Activated CD8-positive, alpha-beta memory T cell treated with anti-CD3 and anti-CD28 coated beads, Interleukin-2, amount 10 ng/mL, durations not matched to agents 7 days and 5 days (primary cell): ENCODE data around the gene CXXC1. TPM values are rescaled to one million over a fixed set of nuclear protein-coding genes. Genes with fewer than 3 reads are reported as not detected.

Experiments
- ATAC-seq: fragments of 150-1000 bp; cut with Tn5 transposase; one replicate; pipeline ENCODE4 v1.10.0; 2021; ENCODE audit warnings: moderate library complexity
- CTCF ChIA-PET: fragments of 350-600 bp; sonication (Branson Sonifier 250); formaldehyde crosslinking; loops from one replicate; lab custom pipeline; 2021; ENCODE audit warnings: antibody characterized with exemption; lab: Charles Lee
- DNase-seq: peaks from one replicate; pipeline ENCODE4 v3.0.0-alpha.2; 2020
- H3K27ac Mint-ChIP-seq: one replicate; pipeline ENCODE4 v1.8.0; 2021; ENCODE audit warnings: mild to moderate bottlenecking, mixed read lengths
- H3K27me3 Mint-ChIP-seq: one replicate; pipeline ENCODE4 v1.8.0; 2021; ENCODE audit warnings: mixed read lengths
- H3K36me3 Mint-ChIP-seq: one replicate; pipeline ENCODE4 v1.8.0; 2021; ENCODE audit warnings: mild to moderate bottlenecking, mixed read lengths
- H3K4me1 Mint-ChIP-seq: one replicate; pipeline ENCODE4 v1.8.0; 2021; ENCODE audit warnings: mixed read lengths
- H3K4me3 Mint-ChIP-seq: one replicate; pipeline ENCODE4 v1.8.0; 2021; ENCODE audit warnings: mild to moderate bottlenecking, moderate library complexity, mixed read lengths
- H3K9me3 Mint-ChIP-seq: one replicate; pipeline ENCODE4 v1.8.0; 2022; ENCODE audit warnings: low read depth, mixed read lengths
- total RNA-seq, 2 experiments: library from RNA; stranded (reverse); gene quantifications; one replicate each; pipeline ENCODE4 v1.2.3, GENCODE V29; 2021

The CXXC1 gene
- total RNA-seq, 2 experiments from 2014 or later = 128 to 150 TPM

DNA sequence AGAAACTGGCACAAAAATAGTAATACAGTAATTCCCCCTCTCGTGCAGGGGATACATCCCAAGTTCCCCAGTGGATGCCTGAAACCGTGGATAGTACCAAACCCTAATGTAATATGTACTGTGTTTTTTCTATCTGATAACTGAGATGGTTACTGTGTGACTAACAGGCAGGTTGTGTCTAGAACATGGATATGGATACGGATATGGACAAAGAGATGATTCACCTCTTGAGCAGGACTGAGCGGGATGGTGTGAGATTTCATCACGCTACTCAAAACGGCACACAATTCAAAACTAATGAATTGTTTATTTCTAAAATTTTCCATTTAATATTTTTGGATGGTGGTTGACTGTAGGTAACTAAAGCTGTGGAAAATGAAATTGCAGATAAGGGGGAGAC lies 9.6 kb downstream of the CXXC1 start:
- Mint-ChIP-seq H3K4me1 (peaks cover 29% of the 10 kb centered on the region), H3K27ac (no peak overlapping the region), H3K36me3 (peaks cover 61% of the 10 kb centered on the region), H3K4me3 (no peak overlapping the region), H3K9me3 (no peaks in the 10 kb centered on the region), H3K27me3 (no peaks in the 10 kb centered on the region)
- CTCF ChIA-PET = interaction anchor here (2.1 kb wide), 1 partner anchor 9 kb away, joined by 12 read pairs; no protein-coding TSS in a partner anchor
- DNase-seq = no peak
- no peak for ATAC-seq

DNA sequence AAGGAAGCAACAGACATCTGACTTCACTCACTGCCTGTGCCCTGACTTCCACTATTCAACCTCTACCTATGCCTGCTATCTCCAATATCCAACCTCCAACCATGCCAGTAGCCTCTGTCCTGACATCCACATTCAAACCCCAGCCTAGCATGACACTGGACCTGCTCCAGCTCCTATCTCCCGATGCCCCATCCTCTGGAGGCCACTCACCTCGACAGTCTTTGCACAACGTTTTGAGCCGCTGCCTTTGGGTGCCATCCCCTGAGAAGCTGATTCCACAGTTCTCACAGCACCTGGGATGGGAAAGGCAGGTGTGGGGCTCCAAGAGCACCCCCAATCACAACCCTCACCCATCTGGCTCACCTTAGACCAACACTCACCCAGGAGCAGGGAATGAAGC lies 11.0 kb downstream of the CXXC1 start:
- H3K4me3 Mint-ChIP-seq = no peak overlapping the region
- H3K9me3 Mint-ChIP-seq = no peaks in the 10 kb centered on the region
- DNase-seq (no peak), ATAC-seq (no peak)
- peaks cover 63% of the 10 kb centered on the region for H3K36me3 Mint-ChIP-seq
- H3K27me3 Mint-ChIP-seq = no peaks in the 10 kb centered on the region
- CTCF ChIA-PET = interaction anchor here (0.6 kb wide), 1 partner anchor 8 kb away, joined by 3 read pairs; no protein-coding TSS in a partner anchor
- H3K4me1 Mint-ChIP-seq = peaks cover 20% of the 10 kb centered on the region
- H3K27ac Mint-ChIP-seq = no peak overlapping the region

DNA sequence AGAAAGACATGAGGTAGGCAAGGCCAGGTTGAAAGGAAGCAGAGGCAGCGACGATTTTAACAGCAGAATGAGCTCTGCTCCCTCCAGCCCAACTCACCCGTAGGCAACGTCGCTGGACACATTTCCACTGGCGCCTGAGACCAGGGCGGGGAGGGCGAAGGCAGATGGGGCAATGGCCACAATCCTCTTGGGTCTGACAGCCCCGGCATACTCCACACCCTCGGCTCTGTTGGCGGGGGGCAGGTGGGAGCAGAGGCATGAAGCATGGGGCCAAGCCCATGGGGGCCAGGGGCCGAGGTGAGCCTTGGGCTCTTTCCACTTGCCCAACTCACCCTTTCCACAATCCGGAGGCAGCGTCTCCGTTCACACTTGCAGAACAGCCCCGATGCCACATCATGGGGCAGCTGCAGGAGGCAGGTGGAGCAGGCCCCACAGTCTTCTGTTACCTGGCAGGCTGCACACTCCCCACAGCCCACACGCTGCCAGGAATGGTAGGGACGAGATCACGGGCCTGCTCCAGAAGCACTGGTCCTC lies 11.9 kb downstream of the CXXC1 start:
- CTCF ChIA-PET = no interaction called here
- Mint-ChIP-seq H3K27me3 (no peaks in the 10 kb centered on the region), H3K27ac (no peak overlapping the region), H3K4me3 (no peak overlapping the region), H3K36me3 (peaks cover 59% of the 10 kb centered on the region), H3K4me1 (peaks cover 20% of the 10 kb centered on the region), H3K9me3 (no peaks in the 10 kb centered on the region)
- DNase-seq (no peak), ATAC-seq (no peak)

DNA sequence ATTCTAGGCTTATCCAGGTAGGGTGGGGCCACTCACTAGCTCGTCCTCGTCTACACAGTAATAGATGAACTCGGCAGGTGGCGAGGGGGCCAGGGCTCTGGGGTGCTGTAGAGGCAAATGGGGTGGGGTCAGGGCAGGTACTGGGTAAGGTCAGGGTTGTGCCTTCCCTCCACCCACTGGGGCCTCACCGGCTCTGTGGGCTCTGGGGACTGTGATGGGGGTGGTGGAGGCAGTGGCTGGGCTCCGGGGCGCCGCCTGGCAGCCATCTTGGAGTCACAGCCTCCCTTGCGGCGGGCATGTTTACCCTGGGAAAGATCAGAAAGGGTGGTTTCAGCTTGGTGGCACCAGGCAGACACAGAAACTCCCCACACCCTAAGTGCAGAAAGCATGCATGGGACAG lies 12.6 kb downstream of the CXXC1 start:
- CTCF ChIA-PET = no interaction called here
- DNase-seq (no peak), ATAC-seq (no peak)
- peaks cover 59% of the 10 kb centered on the region for H3K36me3 Mint-ChIP-seq
- no peak overlapping the region for H3K4me3 Mint-ChIP-seq
- H3K27me3 Mint-ChIP-seq = no peaks in the 10 kb centered on the region
- no peak overlapping the region for H3K27ac Mint-ChIP-seq
- H3K9me3 Mint-ChIP-seq = no peaks in the 10 kb centered on the region
- H3K4me1 Mint-ChIP-seq = peaks cover 14% of the 10 kb centered on the region

DNA sequence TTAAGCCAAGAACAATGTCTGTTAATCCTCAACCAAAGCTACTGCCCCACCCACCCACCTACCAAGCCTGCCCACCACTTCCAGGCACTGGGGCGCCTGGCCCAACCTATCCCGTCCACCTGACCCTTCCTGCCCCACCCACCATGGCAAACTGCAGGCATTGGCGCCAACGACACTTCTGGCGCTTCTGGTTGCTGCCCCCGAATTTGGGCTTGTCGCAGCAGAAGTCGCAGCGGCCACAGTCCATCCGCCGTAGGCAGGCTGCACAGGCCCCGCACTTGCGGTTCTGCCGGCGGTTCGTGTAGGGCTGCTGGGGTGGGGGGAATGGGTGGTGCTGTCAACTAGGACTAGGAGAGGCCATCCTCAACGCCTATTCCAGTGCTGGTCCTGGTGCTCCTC lies 13.4 kb downstream of the CXXC1 start:
- Mint-ChIP-seq H3K4me1 (peaks cover 9% of the 10 kb centered on the region), H3K9me3 (no peaks in the 10 kb centered on the region), H3K27me3 (no peaks in the 10 kb centered on the region), H3K36me3 (peaks cover 62% of the 10 kb centered on the region), H3K27ac (no peak overlapping the region), H3K4me3 (no peak overlapping the region)
- ATAC-seq (no peak), DNase-seq (no peak)
- CTCF ChIA-PET = no interaction called here

DNA sequence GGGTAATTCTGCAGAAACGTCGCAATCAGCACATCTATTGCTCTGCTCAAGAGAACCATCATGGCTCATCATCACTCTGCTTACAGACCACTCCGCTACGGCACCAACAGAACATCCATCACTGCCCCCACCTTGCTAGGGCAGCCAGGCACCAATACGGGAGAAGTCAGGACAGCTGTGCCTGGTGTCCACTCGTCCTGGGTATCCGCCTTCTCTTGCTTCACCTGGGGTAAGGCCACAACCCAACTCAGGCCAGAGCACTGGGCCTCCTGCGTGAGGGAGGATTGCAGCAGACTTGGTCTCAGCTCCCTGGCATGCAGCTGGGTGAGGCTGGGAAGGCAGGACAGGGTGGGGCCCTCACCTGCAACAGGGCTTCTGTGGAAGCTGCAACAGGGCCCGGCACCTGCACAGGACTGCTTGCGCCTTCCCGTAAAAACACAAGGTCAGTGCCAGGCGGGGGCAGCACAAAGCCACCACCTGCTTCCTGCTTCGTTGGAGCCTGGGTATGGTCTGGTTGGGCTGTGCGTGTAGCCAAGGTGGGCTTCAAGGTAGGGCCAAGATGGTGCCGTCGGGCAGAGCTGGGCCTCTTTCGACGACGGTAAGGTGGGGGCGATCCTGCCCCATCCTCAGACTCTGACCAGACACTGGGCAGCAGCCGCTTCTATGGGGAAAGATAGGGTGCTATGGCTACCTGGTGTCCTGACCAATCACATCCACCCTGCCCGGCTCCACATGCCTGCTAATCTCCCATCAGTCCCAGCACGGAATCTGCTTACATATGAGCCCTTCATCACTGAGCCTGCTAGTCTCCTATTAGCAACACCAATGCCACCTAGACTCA lies 14.1 kb downstream of the CXXC1 start:
- H3K27ac Mint-ChIP-seq = no peak overlapping the region

DNA sequence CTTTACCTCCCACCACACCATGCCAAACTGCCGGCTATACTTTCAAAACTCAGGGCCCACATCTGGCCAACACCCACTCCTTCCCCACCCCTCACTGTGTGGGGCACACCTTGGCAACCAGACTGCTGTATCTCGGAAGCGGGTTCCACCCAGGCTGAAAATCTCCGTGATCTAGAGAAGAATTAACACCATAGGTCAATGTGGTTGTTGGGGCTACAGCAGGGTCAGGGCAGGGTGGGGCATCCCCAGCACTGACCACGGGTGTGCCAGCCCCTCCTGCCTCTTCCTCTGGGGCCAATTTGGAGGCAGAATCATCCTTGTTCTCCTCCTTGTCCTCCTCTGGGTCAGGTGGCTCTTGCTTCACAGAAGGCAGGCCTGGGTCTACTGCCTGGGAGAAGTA lies 14.9 kb downstream of the CXXC1 start:
- no peak for ATAC-seq
- H3K27me3 Mint-ChIP-seq = no peaks in the 10 kb centered on the region
- H3K4me1 Mint-ChIP-seq = peaks cover 12% of the 10 kb centered on the region
- no peaks in the 10 kb centered on the region for H3K9me3 Mint-ChIP-seq
- H3K27ac Mint-ChIP-seq = no peak overlapping the region
- no peak for DNase-seq
- CTCF ChIA-PET = interaction anchor here (1.8 to 3.4 kb wide), 2 partner anchors 8 to 85 kb away, joined by 6 to 11 read pairs; partner anchors contain the start of gene MBD1
- no peak overlapping the region for H3K4me3 Mint-ChIP-seq
- peaks cover 57% of the 10 kb centered on the region for H3K36me3 Mint-ChIP-seq

More for the DNA sequence above, 14.1 kb downstream of the CXXC1 start:
- Mint-ChIP-seq H3K4me1 (peaks cover 9% of the 10 kb centered on the region), H3K9me3 (no peaks in the 10 kb centered on the region), H3K36me3 (peaks cover 60% of the 10 kb centered on the region), H3K4me3 (no peak overlapping the region), H3K27me3 (no peaks in the 10 kb centered on the region)
- CTCF ChIA-PET = interaction anchor here (3.4 kb wide), 1 partner anchor 84 kb away, joined by 11 read pairs; no protein-coding TSS in a partner anchor
- no peak for DNase-seq
- no peak for ATAC-seq

DNA sequence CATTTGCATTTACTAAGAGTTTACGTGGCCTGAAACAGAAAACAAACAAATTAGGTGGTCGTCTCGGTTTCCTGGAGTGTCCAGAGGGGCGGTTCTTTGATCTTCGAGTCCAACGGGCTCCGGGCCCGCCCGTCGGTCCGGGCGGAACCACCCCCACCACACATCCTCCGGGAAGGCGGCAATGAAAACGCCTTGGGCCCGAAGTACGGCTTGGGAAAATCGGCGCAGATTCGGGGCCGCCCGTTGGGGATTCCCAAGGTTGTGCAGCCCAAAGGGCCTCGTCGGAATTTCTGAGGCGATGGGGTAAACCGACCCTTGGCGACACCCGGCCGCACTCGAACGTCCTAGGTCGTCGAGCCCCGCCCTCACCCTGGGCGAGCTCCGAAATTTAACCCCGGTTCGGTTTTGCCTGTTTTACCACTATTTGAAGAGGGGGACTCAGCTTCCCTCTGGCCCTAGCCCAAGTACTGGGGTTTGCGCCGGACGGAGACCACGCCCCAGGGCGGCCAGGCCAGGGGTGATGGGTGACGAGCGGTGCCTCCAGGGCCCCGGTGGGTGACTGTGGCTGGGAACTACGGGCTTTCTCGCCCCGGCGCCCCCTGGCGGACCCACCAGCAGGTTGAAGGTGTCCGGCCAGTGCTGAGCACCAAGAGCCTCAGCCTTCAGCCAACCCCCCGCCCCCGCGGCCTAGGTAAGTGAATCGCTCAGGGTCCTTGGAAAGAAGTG lies 19.3 kb downstream of the CXXC1 start:
- ATAC-seq (peak; percentile 86), DNase-seq (peak; percentile 88)
- peaks cover 3% of the 10 kb centered on the region for H3K27me3 Mint-ChIP-seq
- H3K36me3 Mint-ChIP-seq = peaks cover 25% of the 10 kb centered on the region
- peak overlapping the region; percentile 73 for H3K4me3 Mint-ChIP-seq
- peaks cover 29% of the 10 kb centered on the region for H3K4me1 Mint-ChIP-seq
- CTCF ChIA-PET = interaction anchor here (0.7 to 4.3 kb wide), 11 partner anchors 9 to 111 kb away, joined by 3 to 29 read pairs (median 6); partner anchors contain the start of genes MBD1, MYO5B and SKA1
- peak overlapping the region; percentile 80 for H3K27ac Mint-ChIP-seq
- no peaks in the 10 kb centered on the region for H3K9me3 Mint-ChIP-seq

DNA sequence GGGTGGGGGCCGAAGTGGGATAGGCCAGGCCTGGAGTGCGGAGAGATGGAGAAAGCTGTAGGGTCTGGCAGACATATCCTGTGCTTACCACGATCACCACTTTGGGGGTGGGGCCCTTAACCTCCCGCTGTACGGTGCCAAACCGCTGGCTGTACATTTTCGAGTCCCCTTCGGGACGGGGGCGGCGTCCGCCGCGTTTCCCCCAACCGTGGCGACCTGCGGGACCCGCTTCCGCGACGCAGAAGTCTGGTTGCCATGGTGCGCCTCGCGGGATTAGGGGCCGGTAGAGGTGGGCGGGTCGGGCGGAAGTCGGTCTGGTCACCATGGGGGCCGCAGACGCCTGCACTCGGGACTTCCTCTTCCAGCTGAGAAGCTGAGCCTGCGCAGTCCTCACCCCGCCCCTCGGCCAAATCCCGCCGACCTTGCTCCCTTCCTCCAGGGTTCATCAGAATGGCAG lies 21.2 kb downstream of the CXXC1 start, which contains the start of gene CFAP53:
TSS of gene CFAP53 (minus strand) at position 248 of the 457 bp plus-strand sequence. CDS start at position 157, 91 bp downstream.
- Mint-ChIP-seq H3K9me3 (no peaks in the 10 kb centered on the region), H3K4me1 (peaks cover 29% of the 10 kb centered on the region), H3K4me3 (peak within 1 kb of the TSS; percentile 73), H3K27ac (peak within 1 kb of the TSS; percentile 60), H3K36me3 (peaks cover 13% of the 10 kb centered on the region), H3K27me3 (peaks cover 9% of the 10 kb centered on the region)
- CTCF ChIA-PET = interaction anchor here (1.1 to 3.5 kb wide), 6 partner anchors 13 to 114 kb away, joined by 3 to 29 read pairs (median 5); partner anchors contain the start of gene MBD1
- DNase-seq (peak; percentile 95), ATAC-seq (peak; percentile 90)

DNA sequence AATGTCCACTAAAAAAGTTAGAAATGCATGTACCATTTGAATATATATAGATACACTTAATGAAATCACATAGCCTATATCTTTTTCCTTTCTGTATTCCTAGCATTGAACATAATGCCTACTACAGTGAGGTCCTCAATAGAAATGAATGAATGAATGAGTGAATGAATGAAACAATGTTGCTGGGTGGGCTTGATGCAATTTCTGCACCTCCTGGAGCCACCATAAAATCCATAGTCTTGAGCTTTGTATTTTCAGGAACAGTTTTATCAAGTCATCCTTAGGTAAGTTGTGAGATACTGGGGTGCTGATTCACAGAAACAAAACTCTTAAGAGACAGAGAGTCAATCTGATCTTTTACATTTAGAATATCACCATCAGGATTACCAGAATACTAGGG lies 24.5 kb downstream of the CXXC1 start:
- peaks cover 21% of the 10 kb centered on the region for H3K4me1 Mint-ChIP-seq
- CTCF ChIA-PET = no interaction called here
- H3K4me3 Mint-ChIP-seq = no peak overlapping the region
- no peaks in the 10 kb centered on the region for H3K9me3 Mint-ChIP-seq
- H3K27ac Mint-ChIP-seq = no peak overlapping the region
- peaks cover 9% of the 10 kb centered on the region for H3K27me3 Mint-ChIP-seq
- DNase-seq = no peak
- peaks cover 2% of the 10 kb centered on the region for H3K36me3 Mint-ChIP-seq
- ATAC-seq = no peak

DNA sequence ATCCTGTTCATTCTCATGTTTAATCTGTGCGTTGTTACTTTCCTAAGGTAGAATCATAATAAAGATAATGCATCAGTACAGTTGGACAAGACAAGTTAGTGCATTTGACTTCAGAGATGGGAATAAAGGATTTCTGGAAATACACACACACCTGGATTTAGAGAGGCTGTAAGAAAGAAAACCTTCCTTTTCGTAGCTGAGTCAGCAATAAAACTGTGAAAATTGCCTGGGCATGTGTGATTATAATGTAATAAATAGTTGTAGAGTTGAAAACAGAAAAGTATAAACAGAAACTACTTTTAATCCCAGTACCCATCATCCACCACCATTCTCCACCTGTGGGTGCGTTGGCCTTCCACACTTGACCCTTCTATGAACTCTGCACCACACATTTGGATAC lies 36.6 kb downstream of the CXXC1 start:
- H3K9me3 Mint-ChIP-seq = no peaks in the 10 kb centered on the region
- no peak overlapping the region for H3K27ac Mint-ChIP-seq
- no peak for ATAC-seq
- H3K27me3 Mint-ChIP-seq = peaks cover 7% of the 10 kb centered on the region
- no peaks in the 10 kb centered on the region for H3K4me1 Mint-ChIP-seq
- DNase-seq = no peak
- no peak overlapping the region for H3K4me3 Mint-ChIP-seq
- CTCF ChIA-PET = no interaction called here
- no peaks in the 10 kb centered on the region for H3K36me3 Mint-ChIP-seq

DNA sequence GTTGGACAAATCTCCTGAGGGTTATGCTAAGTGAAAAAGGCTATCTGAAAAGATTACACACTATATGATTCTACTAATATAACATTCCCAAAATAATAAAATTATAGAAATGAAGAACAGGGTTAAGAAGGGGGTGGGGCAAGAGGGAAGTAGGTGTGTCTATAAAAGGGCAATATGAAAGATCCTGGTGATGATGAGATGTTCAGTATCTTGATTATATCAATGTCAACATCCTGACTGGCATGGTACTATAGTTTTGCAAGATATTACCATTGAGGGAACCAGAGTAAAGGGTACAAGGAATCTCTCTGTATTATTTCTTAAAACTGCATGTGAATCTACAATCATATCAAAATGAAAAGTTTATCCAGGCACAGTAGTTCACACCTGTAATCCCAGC lies 37.9 kb downstream of the CXXC1 start:
- no peaks in the 10 kb centered on the region for H3K36me3 Mint-ChIP-seq
- CTCF ChIA-PET = no interaction called here

DNA sequence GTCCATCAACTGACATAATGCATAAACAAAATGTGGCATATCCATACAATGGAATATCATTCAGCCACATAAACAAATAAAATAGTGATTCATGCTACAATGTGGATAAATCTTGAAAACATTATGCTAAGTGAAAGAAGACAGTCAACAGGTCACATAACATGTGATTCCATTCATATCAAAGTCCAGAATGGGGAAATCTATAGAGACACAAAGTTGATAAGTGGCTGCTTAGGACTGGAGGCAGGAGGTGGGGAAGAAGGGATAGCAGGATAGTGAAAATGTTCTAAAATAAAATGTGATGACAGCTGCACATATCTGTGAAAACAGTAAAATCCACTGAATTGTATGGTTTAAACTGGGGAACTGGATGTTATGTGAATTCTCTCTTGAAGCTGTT lies 39.9 kb downstream of the CXXC1 start:
- Mint-ChIP-seq H3K4me3 (no peak overlapping the region), H3K27me3 (peaks cover 8% of the 10 kb centered on the region), H3K9me3 (no peaks in the 10 kb centered on the region), H3K27ac (no peak overlapping the region), H3K4me1 (no peaks in the 10 kb centered on the region), H3K36me3 (no peaks in the 10 kb centered on the region)
- CTCF ChIA-PET = no interaction called here
- no peak for ATAC-seq
- no peak for DNase-seq

More for the DNA sequence above, 37.9 kb downstream of the CXXC1 start:
- no peaks in the 10 kb centered on the region for H3K4me1 Mint-ChIP-seq
- no peaks in the 10 kb centered on the region for H3K9me3 Mint-ChIP-seq
- ATAC-seq (no peak), DNase-seq (no peak)
- H3K27me3 Mint-ChIP-seq = peaks cover 7% of the 10 kb centered on the region
- no peak overlapping the region for H3K4me3 Mint-ChIP-seq
- no peak overlapping the region for H3K27ac Mint-ChIP-seq
